GM18499 (cell line): ENCODE data around the gene OFD1.

Experiments
- ATAC-seq: cut with Tn5 transposase; IDR thresholded peaks from one replicate; pipeline ENCODE4 v1.9.1; 2021; ENCODE audit warnings: moderate number of reproducible peaks; ENCODE audit not compliant: insufficient read depth, unreplicated experiment

OFD1 gene

GRCh38 chrX:13748486-13748885 is 13.9 kb downstream of the OFD1 start:
- no peak for ATAC-seq

GRCh38 chrX:13750204-13750603 is 15.7 kb downstream of the OFD1 start:
- ATAC-seq, result no peak

GRCh38 chrX:13750812-13751211 is 16.3 kb downstream of the OFD1 start:
- no peak for ATAC-seq

- ATAC-seq, result no peak
These were observed 17.6 kb downstream of the OFD1 start for GRCh38 chrX:13752141-13752540.

GRCh38 chrX:13752646-13753045 is 18.1 kb downstream of the OFD1 start:
- peak; percentile 49 for ATAC-seq

GRCh38 chrX:13754765-13755164 is 20.2 kb downstream of the OFD1 start:
- no peak for ATAC-seq

GRCh38 chrX:13755254-13755653 is 20.7 kb downstream of the OFD1 start:
- no peak for ATAC-seq

- ATAC-seq, result no peak
These were observed 21.8 kb downstream of the OFD1 start for GRCh38 chrX:13756381-13756780.

GRCh38 chrX:13759152-13759718 is 24.7 kb downstream of the OFD1 start:
- ATAC-seq, result peak; percentile 47

- ATAC-seq, result no peak
These were observed 25.9 kb downstream of the OFD1 start for GRCh38 chrX:13760426-13760825.

- ATAC-seq, result peak; percentile 40
These were observed 27.3 kb downstream of the OFD1 start for GRCh38 chrX:13761606-13762414.

GRCh38 chrX:13763489-13763888 is 28.9 kb downstream of the OFD1 start:
- ATAC-seq, result no peak

GRCh38 chrX:13764281-13764680 is 29.7 kb downstream of the OFD1 start:
- no peak for ATAC-seq

GRCh38 chrX:13764765-13765164 is 30.2 kb downstream of the OFD1 start:
- ATAC-seq, result no peak

GRCh38 chrX:13768939-13769338 is 34.4 kb downstream of the OFD1 start:
- ATAC-seq, result no peak

GRCh38 chrX:13770013-13770535 is 35.5 kb downstream of the OFD1 start:
- no peak for ATAC-seq

GRCh38 chrX:13774696-13775095 is 40.1 kb downstream of the OFD1 start:
- no peak for ATAC-seq

GRCh38 chrX:13775837-13776236 is 41.3 kb downstream of the OFD1 start:
- no peak for ATAC-seq

- no peak for ATAC-seq
These were observed 41.8 kb downstream of the OFD1 start for GRCh38 chrX:13776387-13776786.

GRCh38 chrX:13778916-13779315 is 44.4 kb downstream of the OFD1 start:
- ATAC-seq, result no peak

- no peak for ATAC-seq
These were observed 46.4 kb downstream of the OFD1 start for GRCh38 chrX:13780868-13781427.
